Adrenal gland (tissue), 12 donors: ENCODE measurements around the gene CALD1. TPM values are rescaled to one million over a fixed set of nuclear protein-coding genes. Genes with fewer than 3 reads are reported as not detected.

Experiments used
- DNase-seq, 7 donors: peaks; one replicate each; pipeline ENCODE4 v3.0.0-alpha.2; 2019 to 2020
- H3K27ac ChIP-seq, 5 donors: fragments of 200-600 bp; sonication (generic) in 4 of 5; 1 replicate in 3 of 5; 2 replicates in 2 of 5; pipeline versions ENCODE4 v1.5.1 to v1.8.0; 2016 to 2020; ENCODE audit warnings: mild to moderate bottlenecking in 1 of 5
- H3K27me3 ChIP-seq: fragments of 200-600 bp; 2 replicates; pipeline ENCODE4 v1.8.0; 2021
- H3K36me3 ChIP-seq, 2 donors: fragments of 200-600 bp; replicated peaks in 1 of 2; 1 replicate in 1 of 2; 2 replicates in 1 of 2; pipeline versions ENCODE4 v1.5.1 to v1.8.0; 2018 to 2022
- H3K4me1 ChIP-seq, 2 donors: fragments of 200-600 bp; replicated peaks in 1 of 2; 1 replicate in 1 of 2; 2 replicates in 1 of 2; pipeline versions ENCODE4 v1.5.1 to v1.8.0; 2018 to 2021
- H3K4me3 ChIP-seq, 4 donors: fragments of 200-600 bp; sonication (generic) in 3 of 4; one replicate each; pipeline ENCODE4 v1.5.1; 2016 to 2018
- H3K9me3 ChIP-seq, 3 donors: fragments of 200-600 bp; sonication (generic) in 1 of 3; replicated peaks in 1 of 3; 1 replicate in 2 of 3; 2 replicates in 1 of 3; pipeline versions ENCODE4 v1.5.1 to v1.8.0; 2016 to 2021
- POLR2A ChIP-seq, 2 donors: fragments of 450-650 bp; IDR thresholded peaks; one replicate each; pipeline ENCODE4 v1.6.1; 2017; ENCODE audit warnings: antibody characterized with exemption in 2 of 2, mild to moderate bottlenecking in 2 of 2, moderate library complexity in 1 of 2
- WGBS, 4 donors: extraction: QIAGEN DNeasy Blood & Tissue Kit in 2 of 4; methylation state at CpG; one replicate each; pipeline versions ENCODE4 v1.1.5 to v1.1.7; 2013 to 2017; 5-methylcytosine and 5-hydroxymethylcytosine counted together
- intact Hi-C, 2 donors: fragments of 100-400 bp; cut with DNase I; formaldehyde crosslinking; loops; one replicate each; pipeline versions ENCODE4 v1.14.1 to v1.15.0; 2022 to 2023
- polyA plus RNA-seq, 3 donors: library from polyadenylated mRNA; stranded (reverse); fragments of 200-250 nt in 2 of 3; fragments of 350-450 nt in 1 of 3; fragmentation: Illumina TruSeq in 1 of 3; extraction: RNeasy Lipid Tissue Mini Kit (QIAGEN cat#74804) in 1 of 3; gene quantifications; one replicate each; pipeline ENCODE4 v1.2.3, GENCODE V29; 2013 to 2014
- total RNA-seq, 9 donors: library from RNA; depleted of rRNA in 4 of 9; stranded (reverse); fragments of >200 nt in 4 of 9; fragments of 120-200 nt in 1 of 9; fragmentation: NEBNext Ultra II Directional in 1 of 9; extraction: Animal tissue kit (Norgen Biotek cat#: 25700) in 1 of 9; gene quantifications; one replicate each; pipeline versions ENCODE4 v1.1.0 to v1.2.4, GENCODE V29; 2013 to 2023
- TF ChIP-seq, protein P1 (sequence below), 6 experiments: fragments of 450-650 bp in 4 of 6; fragments of 200-600 bp in 2 of 6; sonication (generic) in 1 of 6; IDR thresholded peaks; 1 replicate in 5 of 6; 2 replicates in 1 of 6; pipeline versions ENCODE4 v1.5.1 to v1.8.0; 2016 to 2021; ENCODE audit warnings: antibody characterized with exemption in 6 of 6, mild to moderate bottlenecking in 2 of 6, moderate library complexity in 1 of 6
- donor health status: healthy with polysubstance abuse.
- donor health status: Bipolar disorder and iron deficiency.
- donor health status: DM: yes; HTN: yes; CAD: no.
- donor health status: DM: no; HTN: no; CAD: no.
- donor health status: DM: no; HTN: no; CAD: no.
- donor health status: DM: yes; HTN: yes; CAD: no.

Gene CALD1
- total and polyA plus RNA-seq, 12 donors = 67.5 to 258 (median 199) TPM

DNA sequence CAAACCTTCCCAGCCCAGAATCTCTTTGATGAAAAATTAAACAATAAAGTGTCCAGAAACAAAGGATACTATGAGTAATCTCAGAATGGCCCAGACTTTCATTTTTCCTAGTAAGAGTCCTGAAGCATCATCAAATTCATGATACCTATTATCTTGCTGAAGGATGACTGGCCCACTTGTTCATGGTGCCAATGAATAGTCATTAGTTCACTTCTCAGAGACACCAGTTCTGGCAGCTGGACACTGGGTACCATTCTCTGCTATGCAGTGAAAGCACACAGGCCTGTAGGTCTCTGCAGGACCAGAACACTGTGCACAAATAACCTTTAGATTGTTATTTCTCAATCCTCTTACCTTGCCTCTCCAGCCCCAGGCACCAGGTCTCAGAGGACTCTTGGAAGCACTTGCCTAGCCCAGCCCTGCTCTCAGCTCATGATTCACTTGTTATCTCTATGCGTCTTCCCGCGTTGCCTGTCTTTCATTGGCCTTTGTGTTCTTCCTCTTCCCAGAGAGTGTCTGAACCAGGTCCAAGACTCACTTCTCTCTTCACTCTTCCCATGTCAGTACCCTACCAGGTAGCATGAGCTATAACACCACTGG is 108.8 kb downstream of the CALD1 start:
- Histone ChIP-seq H3K27ac (no peak overlapping the region), H3K27me3 (no peaks in the 10 kb centered on the region), H3K9me3 (no peaks in the 10 kb centered on the region), H3K36me3 (no peaks in the 10 kb centered on the region), H3K4me3 (no peak overlapping the region), H3K4me1 (peaks cover 18 to 46% of the 10 kb centered on the region in 2 donors)
- 23 to 40% (median 32%) methylated on average over 3 of the region's 3 CpGs for WGBS, 4 donors
- TF ChIP-seq, protein P1, sequence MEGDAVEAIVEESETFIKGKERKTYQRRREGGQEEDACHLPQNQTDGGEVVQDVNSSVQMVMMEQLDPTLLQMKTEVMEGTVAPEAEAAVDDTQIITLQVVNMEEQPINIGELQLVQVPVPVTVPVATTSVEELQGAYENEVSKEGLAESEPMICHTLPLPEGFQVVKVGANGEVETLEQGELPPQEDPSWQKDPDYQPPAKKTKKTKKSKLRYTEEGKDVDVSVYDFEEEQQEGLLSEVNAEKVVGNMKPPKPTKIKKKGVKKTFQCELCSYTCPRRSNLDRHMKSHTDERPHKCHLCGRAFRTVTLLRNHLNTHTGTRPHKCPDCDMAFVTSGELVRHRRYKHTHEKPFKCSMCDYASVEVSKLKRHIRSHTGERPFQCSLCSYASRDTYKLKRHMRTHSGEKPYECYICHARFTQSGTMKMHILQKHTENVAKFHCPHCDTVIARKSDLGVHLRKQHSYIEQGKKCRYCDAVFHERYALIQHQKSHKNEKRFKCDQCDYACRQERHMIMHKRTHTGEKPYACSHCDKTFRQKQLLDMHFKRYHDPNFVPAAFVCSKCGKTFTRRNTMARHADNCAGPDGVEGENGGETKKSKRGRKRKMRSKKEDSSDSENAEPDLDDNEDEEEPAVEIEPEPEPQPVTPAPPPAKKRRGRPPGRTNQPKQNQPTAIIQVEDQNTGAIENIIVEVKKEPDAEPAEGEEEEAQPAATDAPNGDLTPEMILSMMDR (IDR thresholded peaks at IDR 0.05) = no peak
- no peak for TF ChIP-seq POLR2A (IDR thresholded peaks at IDR 0.05)
- no peak for DNase-seq
- intact Hi-C loops = no loop called here

DNA sequence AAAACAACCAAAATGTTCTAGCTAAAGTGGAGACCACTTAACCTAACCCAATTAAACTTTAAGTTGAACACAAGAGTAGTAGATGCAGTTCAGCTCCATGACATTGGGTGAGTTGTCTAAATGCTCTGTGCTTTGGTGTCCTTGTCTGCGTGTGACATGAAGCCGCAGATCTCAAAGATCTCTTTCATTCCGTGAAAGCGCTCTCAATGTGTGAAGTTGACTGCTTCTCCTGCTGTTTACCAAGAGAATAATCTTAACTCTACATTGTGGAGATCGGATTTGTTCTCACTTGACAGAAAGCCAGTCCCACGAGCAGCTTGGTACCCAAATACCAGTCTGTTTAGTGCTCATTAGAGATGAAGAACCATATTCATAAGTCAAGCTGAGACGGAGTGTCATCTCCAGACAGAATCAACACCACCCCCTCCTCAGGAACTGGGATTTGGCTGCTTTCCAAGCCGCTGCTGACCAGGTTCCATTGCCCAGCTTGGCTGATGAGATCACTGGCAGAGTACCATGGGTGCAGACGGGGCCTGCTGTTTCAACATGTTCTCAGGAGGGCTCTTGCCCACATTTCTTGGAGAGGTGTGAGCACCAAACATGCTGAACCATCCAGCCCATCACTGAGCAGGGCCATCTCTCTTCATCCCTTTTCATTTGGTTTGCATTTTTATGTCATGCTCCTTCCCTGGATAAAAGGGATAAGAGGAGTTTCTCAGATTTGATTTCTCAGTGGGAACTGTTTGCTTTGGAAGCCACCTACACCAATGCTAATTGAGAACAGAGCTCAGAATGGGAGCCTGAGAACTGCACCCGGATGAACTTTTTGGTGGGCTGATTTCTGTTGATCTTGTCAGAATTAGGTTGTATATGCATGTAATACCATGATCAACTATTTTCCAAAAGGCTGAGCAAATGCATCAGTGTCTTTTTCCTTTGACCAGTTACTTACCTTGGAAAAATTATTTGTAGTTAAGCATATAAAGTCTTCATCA is 111.1 kb downstream of the CALD1 start:
- Histone ChIP-seq H3K36me3 (no peaks in the 10 kb centered on the region), H3K4me3 (peak overlapping the region in 1 of 4 donors; percentile 65), H3K27me3 (no peaks in the 10 kb centered on the region), H3K4me1 (peaks cover 18 to 47% of the 10 kb centered on the region in 2 donors), H3K9me3 (no peaks in the 10 kb centered on the region), H3K27ac (peak overlapping the region in 2 of 5 donors; percentile 85 to 89)
- intact Hi-C loops = no loop called here
- no peak for TF ChIP-seq POLR2A (IDR thresholded peaks at IDR 0.05)
- TF ChIP-seq, protein P1 (IDR thresholded peaks at IDR 0.05) = no peak
- DNase-seq = peak in 5 of 7 donors; percentile 21 to 65 (median 33)
- 63 to 68% (median 65%) methylated on average over 10 of the region's 10 CpGs for WGBS, 4 donors

DNA sequence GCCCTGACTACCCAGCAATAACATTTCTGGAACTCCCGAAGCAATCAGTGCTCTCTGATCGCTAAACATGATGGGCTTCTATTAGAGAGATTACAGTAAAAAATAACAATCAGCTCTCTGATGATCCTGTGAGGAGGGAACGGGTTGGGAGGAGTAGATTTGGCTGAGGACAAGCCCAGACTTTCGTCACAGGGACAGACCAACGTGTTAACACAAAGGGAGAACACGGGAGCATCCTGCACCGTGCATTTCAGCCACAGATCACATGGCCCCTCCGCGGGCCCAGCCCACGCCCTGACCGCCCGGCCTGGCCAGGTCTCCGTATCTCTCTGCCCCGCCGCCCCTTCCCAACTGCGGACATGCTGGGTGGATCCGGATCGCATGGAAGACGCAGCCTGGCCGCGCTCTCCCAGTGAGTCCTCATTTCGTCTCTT is 111.8 kb downstream of the CALD1 start:
- Histone ChIP-seq H3K36me3 (no peaks in the 10 kb centered on the region), H3K27ac (peak overlapping the region in 4 of 5 donors; percentile 7 to 89 (median 79)), H3K9me3 (peaks cover 0 to 5% (median 0%) of the 10 kb centered on the region in 3 donors), H3K4me3 (peak overlapping the region in 2 of 4 donors; percentile 36 to 65), H3K4me1 (peaks cover 15 to 40% of the 10 kb centered on the region in 2 donors), H3K27me3 (no peaks in the 10 kb centered on the region)
- peak in 1 of 2 donors; percentile 75 for TF ChIP-seq POLR2A (IDR thresholded peaks at IDR 0.05)
- TF ChIP-seq, protein P1 (IDR thresholded peaks at IDR 0.05) = no peak
- DNase-seq = peak; percentile 83 to 95 (median 93)
- intact Hi-C loops = no loop called here
- WGBS, 4 donors = 2 to 4% (median 3%) methylated on average over 17 to 22 of the region's 22 CpGs
